H9 (cell line): ENCODE results near the gene CC2D1A. TPM values are rescaled to one million over a fixed set of nuclear protein-coding genes. Genes with fewer than 3 reads are reported as not detected.

Experiments used
- DNase-seq: peaks from one replicate; pipeline ENCODE4 v3.0.0-alpha.2; 2017
- H2AFZ ChIP-seq: one replicate; pipeline ENCODE4 v1.6.1; 2013; ENCODE audit warnings: mild to moderate bottlenecking, low read length, control low read depth, moderate library complexity
- H2AK5ac ChIP-seq: 2 replicates; pipeline ENCODE4 v1.6.1; 2013; ENCODE audit warnings: low read length, control low read depth, mixed read lengths; ENCODE audit not compliant: insufficient read length
- H2BK120ac ChIP-seq: one replicate; pipeline ENCODE4 v1.6.1; 2013; ENCODE audit warnings: low read depth, mild to moderate bottlenecking, low read length, control low read depth, inconsistent platforms; ENCODE audit not compliant: poor library complexity, severe bottlenecking
- H2BK12ac ChIP-seq: 2 replicates; pipeline ENCODE4 v1.6.1; 2013; ENCODE audit warnings: low read length, control low read depth, mixed read lengths, low read depth; ENCODE audit not compliant: insufficient read length
- H2BK15ac ChIP-seq: 2 replicates; pipeline ENCODE4 v1.6.1; 2013; ENCODE audit warnings: low read depth, low read length, control low read depth
- H2BK20ac ChIP-seq: one replicate; pipeline ENCODE4 v1.6.1; 2013; ENCODE audit warnings: low read depth, mild to moderate bottlenecking, low read length, control low read depth, inconsistent platforms; ENCODE audit not compliant: poor library complexity, severe bottlenecking
- H2BK5ac ChIP-seq: 2 replicates; pipeline ENCODE4 v1.6.1; 2013; ENCODE audit warnings: low read length, control low read depth, mixed read lengths; ENCODE audit not compliant: insufficient read length
- H3K14ac ChIP-seq: 2 replicates; pipeline ENCODE4 v1.6.1; 2013; ENCODE audit warnings: low read length, control low read depth; ENCODE audit not compliant: insufficient read depth
- H3K18ac ChIP-seq: 2 replicates; pipeline ENCODE4 v1.6.1; 2013; ENCODE audit warnings: low read depth, mild to moderate bottlenecking, mixed read lengths, low read length, control low read depth; ENCODE audit not compliant: insufficient read length
- H3K23ac ChIP-seq: 2 replicates; pipeline ENCODE4 v1.6.1; 2013; ENCODE audit warnings: low read length, control low read depth, mixed read lengths, low read depth; ENCODE audit not compliant: insufficient read length
- H3K23me2 ChIP-seq: 2 replicates; pipeline ENCODE4 v1.6.1; 2013; ENCODE audit warnings: low read depth, mild to moderate bottlenecking, mixed read lengths, low read length, control low read depth; ENCODE audit not compliant: insufficient read length, poor library complexity, severe bottlenecking
- H3K27ac ChIP-seq: 2 replicates; pipeline ENCODE4 v1.5.1; 2013; ENCODE audit warnings: low read length, control low read depth, mixed read lengths, low read depth; ENCODE audit not compliant: insufficient read length
- H3K27me3 ChIP-seq: 2 replicates; pipeline ENCODE4 v1.6.1; 2013; ENCODE audit warnings: low read length, control low read depth, inconsistent platforms; ENCODE audit not compliant: insufficient read depth
- H3K4ac ChIP-seq: 2 replicates; pipeline ENCODE4 v1.6.1; 2013; ENCODE audit warnings: low read depth, mild to moderate bottlenecking, control low read depth, inconsistent platforms, low read length, moderate library complexity
- H3K4me1 ChIP-seq: 2 replicates; pipeline ENCODE4 v1.6.1; 2013; ENCODE audit warnings: low read length, control low read depth, inconsistent platforms; ENCODE audit not compliant: insufficient read depth
- H3K4me2 ChIP-seq: 2 replicates; pipeline ENCODE4 v1.6.1; 2013; ENCODE audit warnings: low read length, control low read depth, mixed read lengths; ENCODE audit not compliant: insufficient read length, insufficient read depth
- H3K56ac ChIP-seq: 2 replicates; pipeline ENCODE4 v1.6.1; 2013; ENCODE audit warnings: low read depth, mild to moderate bottlenecking, mixed read lengths, low read length, control low read depth; ENCODE audit not compliant: insufficient read length
- H3K79me1 ChIP-seq: 2 replicates; pipeline ENCODE4 v1.6.1; 2013; ENCODE audit warnings: low read depth, mild to moderate bottlenecking, moderate library complexity, low read length, control low read depth, inconsistent platforms; ENCODE audit not compliant: insufficient read depth, poor library complexity, severe bottlenecking
- H3K79me2 ChIP-seq: 2 replicates; pipeline ENCODE4 v1.6.1; 2013; ENCODE audit warnings: low read length, control low read depth, inconsistent platforms; ENCODE audit not compliant: insufficient read depth
- H3K9ac ChIP-seq: 2 replicates; pipeline ENCODE4 v1.6.1; 2013; ENCODE audit warnings: low read length, control low read depth, mixed read lengths; ENCODE audit not compliant: insufficient read length; ENCODE audit errors: extremely low read depth
- H3K9me3 ChIP-seq: one replicate; pipeline ENCODE4 v1.6.1; 2013; ENCODE audit warnings: low read depth, low read length, inconsistent platforms; ENCODE audit not compliant: control insufficient read depth
- H3T11ph ChIP-seq: one replicate; pipeline ENCODE4 v1.6.1; 2013; ENCODE audit warnings: mild to moderate bottlenecking, low read length, control low read depth, inconsistent platforms
- H4K20me1 ChIP-seq: one replicate; pipeline ENCODE4 v1.6.1; 2013; ENCODE audit not compliant: control insufficient read depth, insufficient read length, insufficient read depth
- H4K5ac ChIP-seq: 2 replicates; pipeline ENCODE4 v1.6.1; 2013; ENCODE audit warnings: low read depth, mild to moderate bottlenecking, mixed read lengths, low read length, control low read depth; ENCODE audit not compliant: insufficient read length
- H4K8ac ChIP-seq: replicated peaks from 2 replicates; pipeline ENCODE4 v1.6.1; 2013; ENCODE audit warnings: low read length, control low read depth, mixed read lengths, low read depth; ENCODE audit not compliant: insufficient read length
- H4K91ac ChIP-seq: 2 replicates; pipeline ENCODE4 v1.6.1; 2013; ENCODE audit warnings: low read depth, mild to moderate bottlenecking, moderate library complexity, mixed read lengths, low read length, control low read depth; ENCODE audit not compliant: insufficient read length
- H3K27ac Mint-ChIP-seq, 3 experiments: 2 replicates in 2 of 3; 3 replicates in 1 of 3; pipeline ENCODE4 v1.8.0; 2020 to 2021; ENCODE audit warnings: mixed read lengths in 3 of 3, mild to moderate bottlenecking in 1 of 3, moderate library complexity in 1 of 3
- H3K27me3 Mint-ChIP-seq: 2 replicates; pipeline ENCODE4 v1.8.0; 2021; ENCODE audit warnings: low read depth, mild to moderate bottlenecking, moderate library complexity, mixed read lengths
- H3K36me3 Mint-ChIP-seq, 3 experiments: 2 replicates in 2 of 3; 3 replicates in 1 of 3; pipeline ENCODE4 v1.8.0; 2020 to 2021; ENCODE audit warnings: low read depth in 3 of 3, mixed read lengths in 3 of 3; ENCODE audit not compliant: insufficient read depth in 1 of 3
- H3K4me1 Mint-ChIP-seq, 2 experiments: 2 replicates each; pipeline ENCODE4 v1.8.0; 2020; ENCODE audit warnings: mixed read lengths in 2 of 2
- H3K4me3 Mint-ChIP-seq, 2 experiments: 2 replicates in 1 of 2; 3 replicates in 1 of 2; pipeline ENCODE4 v1.8.0; 2020 to 2021; ENCODE audit warnings: mild to moderate bottlenecking in 2 of 2, mixed read lengths in 2 of 2, moderate library complexity in 1 of 2
- H3K9me3 Mint-ChIP-seq, 2 experiments: 2 replicates in 1 of 2; 3 replicates in 1 of 2; pipeline ENCODE4 v1.8.0; 2020; ENCODE audit warnings: mild to moderate bottlenecking in 2 of 2, mixed read lengths in 2 of 2, moderate library complexity in 1 of 2
- CTCF ChIP-seq: fragments of 200-600 bp; sonication (generic); conservative IDR thresholded peaks from 3 replicates; pipeline ENCODE4 v1.8.0; 2021; ENCODE audit warnings: antibody characterized with exemption, mild to moderate bottlenecking
- WGBS: extraction: QIAGEN DNeasy Blood & Tissue Kit; methylation state at CpG from one replicate; pipeline ENCODE4 v1.1.7; 2013; ENCODE audit warnings: missing lambda C conversion rate, low lambda C conversion rate, mixed read lengths; ENCODE audit not compliant: insufficient read length; ENCODE audit errors: extremely low coverage; 5-methylcytosine and 5-hydroxymethylcytosine counted together
- total RNA-seq: library from RNA; stranded (reverse); gene quantifications from 2 replicates; pipeline ENCODE4 v1.2.1, GENCODE V29; 2021

Gene CC2D1A
- total RNA-seq, 1 experiment from 2014 or later: 48.5 TPM

DNA sequence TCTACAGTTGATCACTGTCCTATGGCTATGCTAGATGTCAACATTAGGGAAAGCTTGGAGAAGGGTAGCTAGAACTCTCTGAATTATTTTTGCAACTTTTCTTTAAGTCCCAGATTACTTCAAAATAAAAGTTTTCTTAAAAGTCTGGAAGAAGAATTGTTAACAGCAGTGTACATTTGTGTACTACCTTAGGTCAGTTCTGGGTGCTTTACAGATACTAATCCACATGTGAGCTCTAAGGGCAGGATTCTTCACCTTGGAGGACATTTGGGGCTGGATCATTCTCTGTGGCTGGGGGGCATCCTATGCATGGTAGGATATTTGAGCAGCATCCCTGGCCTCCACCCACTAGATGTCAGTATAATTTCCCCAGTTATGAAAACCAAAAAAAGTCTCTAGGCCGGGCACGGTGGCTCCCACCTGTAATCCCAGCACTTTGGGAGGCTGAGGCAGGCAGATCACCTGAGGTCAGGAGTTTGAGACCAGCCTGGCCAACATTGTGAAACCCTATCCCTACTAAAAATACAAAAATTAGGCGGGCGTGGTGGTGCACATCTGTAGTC is 2.9 kb upstream of the CC2D1A start:
- H3K9me3 Mint-ChIP-seq: peaks cover 0 to 2% of the 10 kb centered on the region in 2 experiments; a peak in 2 of 5 replicates
- no peaks in the 10 kb centered on the region for H3K79me2 ChIP-seq
- no peaks in the 10 kb centered on the region for H3K4me1 ChIP-seq
- H4K8ac ChIP-seq: no peak overlapping the region
- H2AK5ac ChIP-seq: no peak overlapping the region
- H2BK5ac ChIP-seq: no peak overlapping the region
- H3K23ac ChIP-seq: no peak overlapping the region
- H4K20me1 ChIP-seq: no peaks in the 10 kb centered on the region
- H2AFZ ChIP-seq: no peak overlapping the region
- H3K4me1 Mint-ChIP-seq: peaks cover 9 to 10% of the 10 kb centered on the region in 2 experiments
- no peak overlapping the region for H3K14ac ChIP-seq
- no peak for DNase-seq
- H3T11ph ChIP-seq: no peak overlapping the region
- no peak overlapping the region for H2BK15ac ChIP-seq
- H3K27ac Mint-ChIP-seq: no peak overlapping the region
- no peak overlapping the region for H3K9ac ChIP-seq
- H3K9me3 ChIP-seq: no peaks in the 10 kb centered on the region
- H3K4me2 ChIP-seq: no peak overlapping the region
- no peak overlapping the region for H3K4me3 Mint-ChIP-seq
- H2BK12ac ChIP-seq: no peak overlapping the region
- H3K4ac ChIP-seq: no peak overlapping the region
- no peak overlapping the region for H4K5ac ChIP-seq
- no peak overlapping the region for H3K27ac ChIP-seq
- no peak overlapping the region for H3K18ac ChIP-seq
- TF ChIP-seq CTCF: peak; percentile 60; the same call in 2 of the 3 replicates
- peaks cover 10% of the 10 kb centered on the region for H3K23me2 ChIP-seq
- H4K91ac ChIP-seq: no peak overlapping the region
- peaks cover 14% of the 10 kb centered on the region for H3K27me3 Mint-ChIP-seq
- no peak overlapping the region for H3K56ac ChIP-seq
- no peaks in the 10 kb centered on the region for H3K27me3 ChIP-seq
- H3K36me3 Mint-ChIP-seq: peaks cover 0 to 2% (median 0%) of the 10 kb centered on the region in 3 experiments; a peak in 2 of 7 replicates
- H2BK120ac ChIP-seq: no peak overlapping the region
- H3K79me1 ChIP-seq: no peaks in the 10 kb centered on the region
- H2BK20ac ChIP-seq: no peak overlapping the region
- no CpG with 5 or more reads among the region's 4 CpGs for WGBS
